Measurements from ENCODE around the gene TIMM22. TPM values are rescaled to one million over a fixed set of nuclear protein-coding genes. Genes with fewer than 3 reads are reported as not detected.
A peak's percentile ranks its signal among the peaks of the same experiment; 100 is the strongest.
"Not testable (repeated sequence)": the region's sequence is repeated elsewhere in the genome, so short reads cannot be mapped to it uniquely, and the experiment has no call there.

The TIMM22 gene
- polyA plus RNA-seq, 1 donor from 2014 or later: 21.2 TPM

- no peak overlapping the region for H3K4me3 Mint-ChIP-seq
- H3K4me1 Mint-ChIP-seq: no peaks in the 10 kb centered on the region
- no peaks in the 10 kb centered on the region for H3K36me3 Mint-ChIP-seq
- H3K27me3 Mint-ChIP-seq: peaks cover 11% of the 10 kb centered on the region
- no peak overlapping the region for H3K27ac Mint-ChIP-seq
- no peaks in the 10 kb centered on the region for H3K9me3 Mint-ChIP-seq
These were observed 31.5 kb upstream of the TIMM22 start for GRCh38 chr17:965311-965989.

DNA sequence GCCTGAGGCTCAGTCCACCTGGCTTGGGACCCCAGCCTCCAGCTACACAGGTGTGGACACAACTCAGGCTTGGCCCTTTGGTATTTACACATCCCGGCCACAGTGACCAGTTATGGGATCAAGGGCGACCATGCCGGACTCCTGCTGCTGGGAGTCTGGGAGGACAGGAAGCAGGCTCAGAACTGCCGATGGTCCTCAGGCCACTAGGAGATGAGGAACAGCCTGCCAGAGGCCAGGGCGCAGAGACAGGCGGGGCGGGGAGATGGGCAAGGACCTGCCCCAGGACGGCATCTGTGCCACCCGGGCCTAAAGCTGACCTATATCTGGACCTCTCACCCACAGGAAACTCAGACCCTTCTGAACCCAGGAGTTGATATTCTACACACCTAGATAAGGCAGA is 29.8 kb upstream of the TIMM22 start:
- Mint-ChIP-seq H3K4me3 (no peak overlapping the region), H3K27ac (no peak overlapping the region), H3K9me3 (no peaks in the 10 kb centered on the region), H3K4me1 (no peaks in the 10 kb centered on the region), H3K36me3 (no peaks in the 10 kb centered on the region), H3K27me3 (peaks cover 14% of the 10 kb centered on the region)

DNA sequence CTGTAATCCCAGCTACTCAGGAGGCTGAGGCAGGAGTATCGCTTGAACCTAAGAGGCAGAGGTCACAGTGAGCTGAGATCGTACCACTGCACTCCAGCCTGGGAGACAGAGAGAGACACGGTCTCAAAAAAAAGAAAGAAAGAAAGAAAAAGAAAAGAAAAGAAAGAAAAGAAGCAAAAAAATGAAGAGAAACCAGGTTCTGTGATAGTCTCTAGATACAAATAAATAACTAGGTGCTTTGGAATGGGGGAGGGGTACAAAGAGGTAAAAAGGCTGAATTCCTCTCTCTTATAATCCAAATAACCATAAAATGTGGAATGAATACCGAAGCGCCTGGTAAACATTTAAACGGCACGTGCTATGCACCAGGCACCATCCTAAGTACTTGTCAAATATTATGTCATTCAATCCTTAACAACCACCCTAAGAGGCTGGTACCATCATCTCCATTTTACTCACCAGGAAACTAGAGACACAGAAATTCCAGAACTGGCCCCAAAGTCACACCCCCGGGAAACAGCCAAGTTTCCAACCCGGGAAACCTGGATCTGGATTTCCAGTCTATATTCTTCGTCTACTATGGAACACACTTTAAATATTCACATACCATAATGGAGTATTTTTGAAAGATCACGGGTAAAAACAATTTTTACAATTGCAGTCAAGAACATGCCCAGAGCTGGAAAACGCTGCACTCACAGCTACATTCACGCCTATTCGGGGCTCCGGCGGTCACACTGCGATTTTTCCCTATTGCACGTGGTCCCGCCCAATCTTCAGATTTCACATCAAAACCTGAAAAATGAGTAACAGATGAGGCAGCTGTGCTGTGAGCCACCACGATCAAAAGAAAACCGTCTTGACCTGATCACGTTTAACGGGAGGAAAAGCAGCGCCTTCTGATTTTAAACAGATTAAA is 27.9 kb upstream of the TIMM22 start:
- peaks cover 1% of the 10 kb centered on the region for H3K36me3 Mint-ChIP-seq
- H3K27ac Mint-ChIP-seq: no peak overlapping the region

GRCh38 chr17:969811-970355 is 27.0 kb upstream of the TIMM22 start:
- Mint-ChIP-seq H3K27ac (no peak overlapping the region), H3K4me3 (no peak overlapping the region), H3K27me3 (peaks cover 7% of the 10 kb centered on the region), H3K9me3 (no peaks in the 10 kb centered on the region), H3K36me3 (peaks cover 1% of the 10 kb centered on the region), H3K4me1 (no peaks in the 10 kb centered on the region)

More for the DNA sequence above, 27.9 kb upstream of the TIMM22 start:
- no peaks in the 10 kb centered on the region for H3K4me1 Mint-ChIP-seq
- H3K27me3 Mint-ChIP-seq: peaks cover 11% of the 10 kb centered on the region
- H3K4me3 Mint-ChIP-seq: no peak overlapping the region
- no peaks in the 10 kb centered on the region for H3K9me3 Mint-ChIP-seq

DNA sequence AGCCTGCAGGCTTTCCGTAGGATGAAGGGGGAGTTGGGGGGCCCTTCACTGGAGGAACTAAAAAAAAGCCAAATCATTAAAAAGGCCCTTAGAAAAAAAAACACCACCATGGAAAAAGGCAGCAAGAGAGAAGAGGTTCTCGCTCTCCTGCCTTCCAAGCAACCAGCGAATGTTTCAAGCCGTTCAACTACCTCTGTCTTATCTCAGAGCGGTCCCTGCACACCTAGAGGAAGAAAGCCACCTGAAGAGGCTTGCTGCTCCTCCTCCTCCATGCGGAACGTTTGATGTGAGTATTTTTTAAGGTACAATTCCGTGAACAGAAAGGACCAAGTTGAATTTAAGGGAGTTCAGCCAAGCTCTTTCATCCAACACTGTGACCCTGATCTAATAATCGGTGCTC is 26.6 kb upstream of the TIMM22 start:
- Mint-ChIP-seq H3K36me3 (peaks cover 1% of the 10 kb centered on the region), H3K9me3 (no peaks in the 10 kb centered on the region), H3K27ac (no peak overlapping the region), H3K4me3 (no peak overlapping the region), H3K4me1 (no peaks in the 10 kb centered on the region), H3K27me3 (peaks cover 10% of the 10 kb centered on the region)

GRCh38 chr17:971861-972260 is 25.1 kb upstream of the TIMM22 start:
- not testable (repeated sequence) for H3K36me3 Mint-ChIP-seq, H3K4me3 Mint-ChIP-seq, H3K4me1 Mint-ChIP-seq, H3K9me3 Mint-ChIP-seq, H3K27ac Mint-ChIP-seq
- peaks cover 14% of the 10 kb centered on the region for H3K27me3 Mint-ChIP-seq

- H3K9me3 Mint-ChIP-seq: no peaks in the 10 kb centered on the region
- H3K4me1 Mint-ChIP-seq: peaks cover 0 to 2% (median under 1%) of the 10 kb centered on the region in 3 donors
- peaks cover 1% of the 10 kb centered on the region for H3K36me3 Mint-ChIP-seq
- H3K27me3 Mint-ChIP-seq: peaks cover 26% of the 10 kb centered on the region
- peak overlapping the region in 1 of 4 donors; percentile 45 for H3K4me3 Mint-ChIP-seq
- H3K27ac Mint-ChIP-seq: no peak overlapping the region
These were observed 23.9 kb upstream of the TIMM22 start for GRCh38 chr17:973053-973452.

- peaks cover 30% of the 10 kb centered on the region for H3K27me3 Mint-ChIP-seq
- H3K27ac Mint-ChIP-seq, H3K36me3 Mint-ChIP-seq, H3K9me3 Mint-ChIP-seq, H3K4me3 Mint-ChIP-seq, H3K4me1 Mint-ChIP-seq: not testable (repeated sequence)
These were observed 22.2 kb upstream of the TIMM22 start for GRCh38 chr17:974778-975177.

DNA sequence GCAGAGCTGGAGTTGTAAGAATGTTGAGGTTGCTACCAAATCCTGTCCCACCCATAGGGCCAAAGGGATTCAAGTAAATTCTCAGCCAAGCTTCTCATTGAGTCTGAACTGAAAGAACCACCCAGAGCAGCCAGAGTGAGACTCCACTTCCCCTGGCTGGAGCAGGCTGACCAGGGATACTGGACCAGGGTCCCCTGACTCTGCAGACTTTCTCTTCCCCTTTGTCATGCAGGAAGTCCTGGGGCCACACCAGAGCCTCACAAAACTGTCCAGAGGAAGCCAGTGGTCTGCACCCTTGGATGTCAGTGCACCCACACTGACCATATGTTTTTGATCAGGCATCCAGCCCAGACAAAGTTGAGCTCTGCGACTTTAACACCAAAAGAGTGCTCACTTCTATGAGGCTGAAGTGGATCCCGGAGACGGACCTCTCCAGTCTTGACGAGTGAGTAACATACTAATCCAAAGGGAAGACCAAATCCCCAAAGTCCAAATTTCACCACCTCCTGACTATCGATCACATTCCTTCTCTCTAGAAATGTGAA is 21.5 kb upstream of the TIMM22 start:
- Mint-ChIP-seq H3K36me3 (peaks cover 1% of the 10 kb centered on the region), H3K27ac (no peak overlapping the region), H3K4me1 (peaks cover 3 to 5% (median 4%) of the 10 kb centered on the region in 3 donors), H3K9me3 (no peaks in the 10 kb centered on the region), H3K4me3 (no peak overlapping the region), H3K27me3 (peaks cover 30% of the 10 kb centered on the region)

GRCh38 chr17:976312-976711 is 20.6 kb upstream of the TIMM22 start:
- Mint-ChIP-seq H3K27ac (no peak overlapping the region), H3K9me3 (no peaks in the 10 kb centered on the region), H3K4me3 (peak overlapping the region in 1 of 4 donors; percentile 38), H3K36me3 (peaks cover 1% of the 10 kb centered on the region), H3K27me3 (peaks cover 25% of the 10 kb centered on the region), H3K4me1 (peaks cover 9 to 11% (median 11%) of the 10 kb centered on the region in 3 donors)

DNA sequence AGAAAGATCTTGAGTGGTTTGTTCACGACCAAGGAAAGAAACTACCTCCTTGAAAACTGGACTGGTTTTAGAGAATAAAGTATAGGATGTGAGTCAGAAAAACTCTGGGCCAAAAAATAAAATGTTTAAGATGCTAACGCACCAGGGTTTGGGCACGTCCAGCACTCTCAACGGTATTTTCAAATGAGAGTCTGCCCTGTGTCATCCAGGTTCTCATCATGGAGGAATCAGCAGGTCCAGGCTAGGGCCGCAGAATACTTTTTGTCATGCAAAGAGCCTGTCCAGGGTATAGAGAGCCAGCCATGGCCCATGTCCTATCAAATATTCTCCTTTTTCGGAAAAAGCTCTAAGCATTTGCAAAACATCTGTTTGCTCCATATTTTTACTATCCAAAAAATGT is 19.8 kb upstream of the TIMM22 start:
- Mint-ChIP-seq H3K27ac (peak overlapping the region in 1 of 3 donors; percentile 56), H3K4me3 (peak overlapping the region in 1 of 4 donors; percentile 38), H3K27me3 (peaks cover 24% of the 10 kb centered on the region), H3K36me3 (peaks cover 1% of the 10 kb centered on the region), H3K4me1 (peaks cover 10 to 12% (median 11%) of the 10 kb centered on the region in 3 donors), H3K9me3 (no peaks in the 10 kb centered on the region)

DNA sequence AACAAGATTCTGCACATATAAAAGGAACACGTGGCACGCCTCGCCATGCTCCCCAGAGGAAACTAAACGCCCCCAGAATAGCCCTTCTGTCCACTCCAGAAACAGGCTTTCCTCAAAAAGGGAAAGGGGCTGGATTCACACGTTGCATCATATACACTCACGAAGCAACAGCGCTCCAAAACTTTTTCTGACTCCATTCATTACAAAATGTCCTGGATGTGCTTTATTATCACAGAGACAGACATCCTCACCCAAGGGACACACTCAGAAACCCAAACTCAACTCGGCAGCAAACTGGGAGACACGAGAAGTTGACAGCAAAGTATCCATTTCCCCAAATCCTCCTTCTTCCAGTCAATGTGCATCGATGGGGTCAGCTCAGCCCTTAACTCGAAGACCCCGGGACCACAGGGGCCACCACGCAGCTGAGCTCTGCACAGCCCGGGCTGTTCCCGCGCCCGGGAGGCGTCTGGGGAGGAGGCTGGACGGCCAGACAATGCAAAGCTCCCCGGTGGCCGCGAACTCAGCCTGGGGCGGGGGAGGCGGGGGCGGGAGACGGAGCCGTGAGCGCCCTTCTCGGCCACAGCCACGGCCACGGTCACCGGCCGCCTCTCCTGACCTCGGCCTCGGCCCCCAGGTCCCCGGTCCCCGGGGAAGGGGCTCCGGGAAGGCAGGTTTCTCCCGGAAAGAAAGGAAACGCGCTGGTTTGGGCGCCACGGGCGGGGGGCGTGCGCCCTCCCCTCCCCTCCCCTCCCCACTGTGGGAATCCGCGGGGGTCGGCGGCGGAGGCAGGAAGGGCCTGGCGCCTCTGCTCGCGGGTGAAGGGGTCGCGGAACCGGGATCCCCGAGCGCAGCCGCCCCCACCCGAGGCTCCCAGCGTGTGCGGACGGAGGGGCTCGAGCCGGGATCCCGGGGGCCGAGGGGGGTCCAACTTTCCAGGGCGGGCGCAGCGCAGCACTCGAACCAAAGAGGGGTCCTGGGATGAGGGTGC is 18.5 kb upstream of the TIMM22 start:
- Mint-ChIP-seq H3K9me3 (no peaks in the 10 kb centered on the region), H3K27ac (peak overlapping the region; percentile 9 to 76 (median 56)), H3K4me1 (peaks cover 10 to 12% (median 11%) of the 10 kb centered on the region in 3 donors), H3K4me3 (peak overlapping the region; percentile 69 to 81 (median 72)), H3K27me3 (peaks cover 24% of the 10 kb centered on the region), H3K36me3 (no peaks in the 10 kb centered on the region)

DNA sequence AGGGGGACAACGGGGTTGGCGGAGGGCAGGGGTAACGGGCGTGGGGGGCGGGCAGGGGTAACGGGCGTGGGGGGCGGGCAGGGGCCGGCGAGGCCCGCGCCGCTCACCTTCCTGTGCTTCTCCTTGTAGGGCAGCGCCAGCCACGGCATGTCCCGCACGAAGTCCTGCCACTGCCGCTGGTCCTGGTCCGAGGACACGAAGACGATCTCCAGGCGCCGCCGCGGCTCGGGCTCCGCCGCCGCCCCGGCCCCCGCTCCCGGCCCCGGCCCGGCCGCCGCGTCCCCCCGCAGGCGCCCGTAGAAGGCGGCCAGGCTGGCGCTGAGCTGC is 17.8 kb upstream of the TIMM22 start:
- Mint-ChIP-seq H3K4me3 (peak overlapping the region in 1 of 4 donors; percentile 91), H3K27me3 (peaks cover 24% of the 10 kb centered on the region), H3K9me3 (no peaks in the 10 kb centered on the region), H3K4me1 (peaks cover 10 to 12% (median 11%) of the 10 kb centered on the region in 3 donors), H3K36me3 (no peaks in the 10 kb centered on the region), H3K27ac (no peak overlapping the region)
